NB4 (cell line): ENCODE results near the gene IFNGR1.

Source experiments
- DNase-seq: peaks from one replicate; pipeline ENCODE4 v3.0.0; 2010; ENCODE audit warnings: low read depth
- H3K4me3 ChIP-seq: one replicate; pipeline ENCODE4 v1.5.1; 2011; ENCODE audit warnings: mild to moderate bottlenecking, low read depth, low read length, moderate library complexity
- MYC ChIP-seq: IDR thresholded peaks from 2 replicates; pipeline ENCODE4 v1.6.1; 2011; ENCODE audit warnings: low read depth, low read length
- POLR2A ChIP-seq: IDR thresholded peaks from 2 replicates; pipeline ENCODE4 v1.6.1; 2011; ENCODE audit warnings: mild to moderate bottlenecking; ENCODE audit not compliant: insufficient read length; ENCODE audit errors: extremely low read depth
- TF ChIP-seq, protein P1 (sequence below): IDR thresholded peaks from 2 replicates; pipeline ENCODE4 v1.6.1; 2011; ENCODE audit warnings: low read depth, low read length
- TF ChIP-seq, protein P2 (sequence below): IDR thresholded peaks from one replicate; pipeline ENCODE4 v1.5.1; 2012; ENCODE audit warnings: low read depth, low read length

The IFNGR1 gene

DNA sequence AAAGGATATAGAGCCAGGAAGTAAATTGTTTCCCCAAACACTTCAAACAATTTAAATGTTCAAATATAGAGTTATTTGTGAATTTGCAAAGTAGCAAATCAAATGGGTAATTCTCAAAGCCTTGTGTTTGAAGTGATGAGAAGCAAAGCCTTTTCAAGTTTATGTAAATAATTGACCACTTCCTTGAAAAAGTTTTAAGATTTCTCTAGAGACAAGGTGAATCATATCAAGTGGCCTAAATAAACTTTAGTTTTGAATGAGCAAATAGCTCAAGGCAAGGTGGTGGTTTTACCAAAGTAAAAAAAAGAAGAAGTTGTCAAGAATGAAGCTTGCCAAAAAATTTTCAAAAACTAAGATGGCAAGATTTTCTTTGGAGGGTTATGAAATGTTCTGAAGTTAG lies 42.6 kb upstream of the IFNGR1 start:
- TF ChIP-seq POLR2A, result no peak
- TF ChIP-seq MYC, result no peak
- TF ChIP-seq, protein P1, sequence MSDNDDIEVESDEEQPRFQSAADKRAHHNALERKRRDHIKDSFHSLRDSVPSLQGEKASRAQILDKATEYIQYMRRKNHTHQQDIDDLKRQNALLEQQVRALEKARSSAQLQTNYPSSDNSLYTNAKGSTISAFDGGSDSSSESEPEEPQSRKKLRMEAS, result no peak
- TF ChIP-seq, protein P2, sequence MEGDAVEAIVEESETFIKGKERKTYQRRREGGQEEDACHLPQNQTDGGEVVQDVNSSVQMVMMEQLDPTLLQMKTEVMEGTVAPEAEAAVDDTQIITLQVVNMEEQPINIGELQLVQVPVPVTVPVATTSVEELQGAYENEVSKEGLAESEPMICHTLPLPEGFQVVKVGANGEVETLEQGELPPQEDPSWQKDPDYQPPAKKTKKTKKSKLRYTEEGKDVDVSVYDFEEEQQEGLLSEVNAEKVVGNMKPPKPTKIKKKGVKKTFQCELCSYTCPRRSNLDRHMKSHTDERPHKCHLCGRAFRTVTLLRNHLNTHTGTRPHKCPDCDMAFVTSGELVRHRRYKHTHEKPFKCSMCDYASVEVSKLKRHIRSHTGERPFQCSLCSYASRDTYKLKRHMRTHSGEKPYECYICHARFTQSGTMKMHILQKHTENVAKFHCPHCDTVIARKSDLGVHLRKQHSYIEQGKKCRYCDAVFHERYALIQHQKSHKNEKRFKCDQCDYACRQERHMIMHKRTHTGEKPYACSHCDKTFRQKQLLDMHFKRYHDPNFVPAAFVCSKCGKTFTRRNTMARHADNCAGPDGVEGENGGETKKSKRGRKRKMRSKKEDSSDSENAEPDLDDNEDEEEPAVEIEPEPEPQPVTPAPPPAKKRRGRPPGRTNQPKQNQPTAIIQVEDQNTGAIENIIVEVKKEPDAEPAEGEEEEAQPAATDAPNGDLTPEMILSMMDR, result no peak
- no peak overlapping the region for H3K4me3 ChIP-seq
- DNase-seq, result peak; percentile 75

DNA sequence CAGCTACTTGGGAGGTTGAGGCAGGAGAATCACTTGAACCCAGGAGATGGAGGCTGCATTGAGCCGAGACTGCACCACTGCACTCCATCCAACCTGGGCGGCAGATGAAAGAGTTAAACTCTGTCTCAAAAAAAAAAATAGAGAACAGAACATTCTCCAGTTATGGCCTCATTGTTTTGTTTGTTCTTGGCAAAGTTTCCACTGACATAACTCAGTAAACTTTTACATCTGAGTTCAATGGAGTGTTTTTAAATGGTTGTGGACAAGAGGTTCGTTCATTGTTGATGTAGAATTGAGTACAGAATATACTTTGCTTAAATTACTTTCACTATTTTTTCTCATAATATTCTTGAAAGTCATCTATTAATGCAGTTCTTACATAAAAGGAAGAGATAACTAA lies 42.2 kb upstream of the IFNGR1 start:
- TF ChIP-seq, protein P1, result no peak
- no peak for TF ChIP-seq MYC
- TF ChIP-seq POLR2A, result no peak
- TF ChIP-seq, protein P2, result no peak
- H3K4me3 ChIP-seq, result no peak overlapping the region
- DNase-seq, result no peak

DNA sequence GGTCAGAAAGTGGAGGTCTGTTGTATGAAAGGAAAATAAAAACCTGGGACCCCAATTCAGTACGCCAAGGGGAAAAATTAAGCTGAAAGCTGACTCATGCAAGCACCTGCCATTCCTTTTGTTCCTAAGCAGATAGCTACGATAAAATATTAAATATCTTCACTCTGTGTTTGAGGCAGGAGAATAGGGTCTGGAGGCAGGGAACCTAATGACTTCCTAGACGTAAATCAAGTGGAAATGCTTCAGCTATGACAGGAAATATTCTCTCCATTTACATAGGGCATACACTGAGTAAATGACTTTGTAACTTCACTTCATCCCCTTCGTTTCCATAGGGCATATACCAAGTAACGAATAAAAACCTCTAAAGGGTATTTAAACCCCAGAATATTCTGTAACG lies 41.0 kb upstream of the IFNGR1 start:
- DNase-seq, result no peak
- TF ChIP-seq, protein P1, result no peak
- TF ChIP-seq MYC, result no peak
- TF ChIP-seq, protein P2, result no peak
- no peak for TF ChIP-seq POLR2A
- no peak overlapping the region for H3K4me3 ChIP-seq

DNA sequence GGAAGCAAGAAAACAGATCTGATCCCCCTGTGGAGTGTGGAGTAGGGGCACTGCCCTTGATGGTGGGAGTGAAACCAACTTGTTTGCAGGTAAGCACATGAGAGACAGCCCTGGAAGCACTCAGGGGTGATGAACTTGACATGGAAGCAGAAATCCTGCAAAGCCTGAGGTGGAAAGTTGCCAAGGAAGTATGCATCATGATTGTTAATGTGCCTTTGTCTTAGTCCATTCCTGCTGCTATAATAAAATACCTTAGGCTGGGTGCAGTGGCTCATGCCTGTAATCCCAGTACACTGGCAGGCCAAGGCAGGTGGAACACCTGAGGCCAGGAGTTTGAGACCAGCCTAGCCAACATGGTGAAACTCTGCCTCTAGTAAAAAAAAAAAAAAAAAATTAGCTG lies 40.2 kb upstream of the IFNGR1 start:
- no peak for DNase-seq
- H3K4me3 ChIP-seq, result no peak overlapping the region
- TF ChIP-seq MYC (no peak), POLR2A (no peak)
- TF ChIP-seq, protein P1, result no peak
- TF ChIP-seq, protein P2, result no peak

DNA sequence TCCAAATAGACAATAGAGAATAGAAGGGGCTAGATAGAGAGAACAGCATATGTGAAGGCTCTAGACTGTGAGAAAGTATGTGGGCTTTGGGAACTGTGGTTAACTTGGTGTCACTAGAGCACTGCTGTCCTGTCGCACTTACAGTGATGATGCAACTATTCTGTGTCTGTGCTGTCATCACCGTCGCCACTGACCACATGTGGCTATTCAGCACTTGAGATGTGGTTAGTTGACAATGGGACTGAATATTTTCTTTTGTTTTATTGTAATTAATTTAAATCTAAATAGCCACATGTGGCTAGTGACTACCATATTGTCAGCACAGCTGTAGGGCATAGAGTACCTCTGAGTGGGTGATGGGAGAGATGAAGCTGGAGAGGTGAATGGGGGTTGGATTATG lies 39.0 kb upstream of the IFNGR1 start:
- H3K4me3 ChIP-seq, result no peak overlapping the region
- peak; percentile 28; the same call in 1 of the 2 replicates for TF ChIP-seq MYC
- TF ChIP-seq, protein P1, result peak; percentile 60
- TF ChIP-seq POLR2A, result no peak
- DNase-seq, result peak; percentile 82

DNA sequence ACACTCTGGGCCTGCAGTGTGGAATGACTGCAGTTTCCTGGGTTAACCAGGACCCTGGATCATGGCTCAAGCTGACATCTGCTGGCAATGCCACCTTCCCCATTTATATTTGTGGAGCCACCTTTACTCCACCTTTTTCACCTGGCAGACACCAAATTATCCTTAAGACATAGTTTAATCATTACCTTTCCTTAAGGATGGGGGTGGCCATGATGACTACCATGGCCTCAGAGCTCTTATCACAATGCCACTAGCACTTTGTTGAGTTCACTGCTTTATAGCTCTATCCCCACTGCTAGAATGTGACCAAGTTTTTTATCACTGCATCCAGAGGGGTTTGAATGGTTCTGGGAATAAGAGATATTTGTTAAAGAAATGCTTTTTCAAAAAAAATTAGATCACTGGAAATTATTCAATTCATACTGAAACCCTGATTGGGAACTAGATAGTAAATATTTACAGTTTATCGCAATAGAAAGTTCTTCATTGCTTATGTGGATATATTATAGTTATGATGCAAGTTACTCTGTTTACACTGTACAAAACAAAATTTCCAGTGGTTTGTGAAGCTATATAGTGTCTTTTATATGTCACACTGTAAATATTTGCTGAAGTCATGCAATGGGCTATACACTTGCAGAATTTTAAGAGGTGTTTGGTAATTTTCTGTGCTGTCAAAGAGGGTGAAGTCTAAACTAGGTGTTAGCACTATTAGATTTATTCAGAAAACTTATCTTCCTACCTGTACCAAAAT lies 37.3 kb upstream of the IFNGR1 start:
- TF ChIP-seq MYC (no peak), POLR2A (no peak)
- TF ChIP-seq, protein P1, result no peak
- TF ChIP-seq, protein P2, result no peak
- no peak for DNase-seq
- H3K4me3 ChIP-seq, result no peak overlapping the region
